ENCODE results near the gene MAD2L2.

GRCh38 chr1:11640101-11640500 lies 40.8 kb downstream of the MAD2L2 start:
- TF ChIP-seq, protein P1, sequence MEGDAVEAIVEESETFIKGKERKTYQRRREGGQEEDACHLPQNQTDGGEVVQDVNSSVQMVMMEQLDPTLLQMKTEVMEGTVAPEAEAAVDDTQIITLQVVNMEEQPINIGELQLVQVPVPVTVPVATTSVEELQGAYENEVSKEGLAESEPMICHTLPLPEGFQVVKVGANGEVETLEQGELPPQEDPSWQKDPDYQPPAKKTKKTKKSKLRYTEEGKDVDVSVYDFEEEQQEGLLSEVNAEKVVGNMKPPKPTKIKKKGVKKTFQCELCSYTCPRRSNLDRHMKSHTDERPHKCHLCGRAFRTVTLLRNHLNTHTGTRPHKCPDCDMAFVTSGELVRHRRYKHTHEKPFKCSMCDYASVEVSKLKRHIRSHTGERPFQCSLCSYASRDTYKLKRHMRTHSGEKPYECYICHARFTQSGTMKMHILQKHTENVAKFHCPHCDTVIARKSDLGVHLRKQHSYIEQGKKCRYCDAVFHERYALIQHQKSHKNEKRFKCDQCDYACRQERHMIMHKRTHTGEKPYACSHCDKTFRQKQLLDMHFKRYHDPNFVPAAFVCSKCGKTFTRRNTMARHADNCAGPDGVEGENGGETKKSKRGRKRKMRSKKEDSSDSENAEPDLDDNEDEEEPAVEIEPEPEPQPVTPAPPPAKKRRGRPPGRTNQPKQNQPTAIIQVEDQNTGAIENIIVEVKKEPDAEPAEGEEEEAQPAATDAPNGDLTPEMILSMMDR (IDR thresholded peaks at IDR 0.05): no peak
- TF ChIP-seq, protein P2, sequence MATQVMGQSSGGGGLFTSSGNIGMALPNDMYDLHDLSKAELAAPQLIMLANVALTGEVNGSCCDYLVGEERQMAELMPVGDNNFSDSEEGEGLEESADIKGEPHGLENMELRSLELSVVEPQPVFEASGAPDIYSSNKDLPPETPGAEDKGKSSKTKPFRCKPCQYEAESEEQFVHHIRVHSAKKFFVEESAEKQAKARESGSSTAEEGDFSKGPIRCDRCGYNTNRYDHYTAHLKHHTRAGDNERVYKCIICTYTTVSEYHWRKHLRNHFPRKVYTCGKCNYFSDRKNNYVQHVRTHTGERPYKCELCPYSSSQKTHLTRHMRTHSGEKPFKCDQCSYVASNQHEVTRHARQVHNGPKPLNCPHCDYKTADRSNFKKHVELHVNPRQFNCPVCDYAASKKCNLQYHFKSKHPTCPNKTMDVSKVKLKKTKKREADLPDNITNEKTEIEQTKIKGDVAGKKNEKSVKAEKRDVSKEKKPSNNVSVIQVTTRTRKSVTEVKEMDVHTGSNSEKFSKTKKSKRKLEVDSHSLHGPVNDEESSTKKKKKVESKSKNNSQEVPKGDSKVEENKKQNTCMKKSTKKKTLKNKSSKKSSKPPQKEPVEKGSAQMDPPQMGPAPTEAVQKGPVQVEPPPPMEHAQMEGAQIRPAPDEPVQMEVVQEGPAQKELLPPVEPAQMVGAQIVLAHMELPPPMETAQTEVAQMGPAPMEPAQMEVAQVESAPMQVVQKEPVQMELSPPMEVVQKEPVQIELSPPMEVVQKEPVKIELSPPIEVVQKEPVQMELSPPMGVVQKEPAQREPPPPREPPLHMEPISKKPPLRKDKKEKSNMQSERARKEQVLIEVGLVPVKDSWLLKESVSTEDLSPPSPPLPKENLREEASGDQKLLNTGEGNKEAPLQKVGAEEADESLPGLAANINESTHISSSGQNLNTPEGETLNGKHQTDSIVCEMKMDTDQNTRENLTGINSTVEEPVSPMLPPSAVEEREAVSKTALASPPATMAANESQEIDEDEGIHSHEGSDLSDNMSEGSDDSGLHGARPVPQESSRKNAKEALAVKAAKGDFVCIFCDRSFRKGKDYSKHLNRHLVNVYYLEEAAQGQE (IDR thresholded peaks at IDR 0.05; ENCODE audit: insufficient read depth in 1 of 2, low read depth in 2 of 2, low read length in 1 of 2): no peak
- TF ChIP-seq POLR2AphosphoS5 (IDR thresholded peaks at IDR 0.05; ENCODE audit: low read depth, low read length): no peak; the same call in 1 of the 2 replicates
- TF ChIP-seq TCF7L2 (IDR thresholded peaks at IDR 0.05; ENCODE audit: low read depth, low read length): no peak

Measured in Panc1 (cell line).